HepG2 (cell line): ENCODE measurements around the gene PTCD1. TPM values are rescaled to one million over a fixed set of nuclear protein-coding genes. Genes with fewer than 3 reads are reported as not detected.

Experiments
- ADNP ChIP-seq: sonication (generic); formaldehyde crosslinking; IDR thresholded peaks from 2 replicates; pipeline ENCODE4 v1.4.0; 2020; ENCODE audit warnings: missing genetic modification reagents
- CBFB ChIP-seq: sonication (generic); formaldehyde crosslinking; IDR thresholded peaks from 2 replicates; pipeline ENCODE4 v1.4.0; 2020; ENCODE audit warnings: missing genetic modification reagents
- CHD2 ChIP-seq: IDR thresholded peaks from 2 replicates; pipeline ENCODE4 v1.6.1; 2011; ENCODE audit warnings: low read depth, low read length, improper control_type of control experiment
- MLX ChIP-seq: IDR thresholded peaks from 2 replicates; pipeline ENCODE4 v1.6.1; 2016
- MTA3 ChIP-seq: sonication (generic); formaldehyde crosslinking; IDR thresholded peaks from 2 replicates; pipeline ENCODE4 v1.4.0; 2020; ENCODE audit warnings: missing genetic modification reagents
- NFRKB ChIP-seq: fragments of 450-650 bp; IDR thresholded peaks from 2 replicates; pipeline ENCODE4 v1.6.1; 2017
- PBX3 ChIP-seq: sonication (generic); formaldehyde crosslinking; IDR thresholded peaks from 2 replicates; pipeline ENCODE4 v1.8.1; 2023; ENCODE audit warnings: missing genetic modification reagents, inconsistent platforms, borderline replicate concordance
- SMARCC2 ChIP-seq: fragments of 450-650 bp; IDR thresholded peaks from 2 replicates; pipeline ENCODE4 v1.6.1; 2017; ENCODE audit warnings: antibody characterized with exemption, mild to moderate bottlenecking
- SYNCRIP ChIP-seq: fragments of 200-400 bp; formaldehyde crosslinking; IDR thresholded peaks from 2 replicates; pipeline ENCODE4 v1.6.1; 2018; ENCODE audit warnings: mild to moderate bottlenecking, low read depth, low read length; ENCODE audit not compliant: insufficient read depth
- TEF ChIP-seq: sonication (generic); formaldehyde crosslinking; IDR thresholded peaks from 2 replicates; pipeline ENCODE4 v1.5.0; 2020; ENCODE audit warnings: missing genetic modification reagents
- ZBTB20 ChIP-seq: sonication (generic); formaldehyde crosslinking; IDR thresholded peaks from 2 replicates; pipeline ENCODE4 v1.8.1; 2023; ENCODE audit warnings: missing genetic modification reagents, low read depth, mild to moderate bottlenecking, borderline replicate concordance
- ZEB1 ChIP-seq: IDR thresholded peaks from 2 replicates; pipeline ENCODE4 v1.6.1; 2012; ENCODE audit warnings: mild to moderate bottlenecking, low read depth, inconsistent platforms; ENCODE audit not compliant: insufficient replicate concordance
- ZNF432 ChIP-seq: sonication (generic); formaldehyde crosslinking; IDR thresholded peaks from 2 replicates; pipeline ENCODE4 v1.5.0; 2020; ENCODE audit warnings: missing genetic modification reagents, mild to moderate bottlenecking, borderline replicate concordance
- ZNF547 ChIP-seq: sonication (generic); formaldehyde crosslinking; IDR thresholded peaks from 2 replicates; pipeline ENCODE4 v1.5.1; 2020; ENCODE audit warnings: mild to moderate bottlenecking, missing genetic modification reagents
- ZNF570 ChIP-seq: sonication (generic); formaldehyde crosslinking; IDR thresholded peaks from 2 replicates; pipeline ENCODE4 v1.4.0; 2020; ENCODE audit warnings: mild to moderate bottlenecking, missing genetic modification reagents, borderline replicate concordance
- ZNF761 ChIP-seq: sonication (generic); formaldehyde crosslinking; conservative IDR thresholded peaks from 2 replicates; pipeline ENCODE4 v1.4.0; 2020; ENCODE audit warnings: mild to moderate bottlenecking, missing genetic modification reagents
- ZNF841 ChIP-seq: sonication (generic); formaldehyde crosslinking; IDR thresholded peaks from 2 replicates; pipeline ENCODE4 v1.8.1; 2023; ENCODE audit warnings: missing genetic modification reagents, borderline replicate concordance
- polyA plus RNA-seq, 8 experiments: library from polyadenylated mRNA; depleted of rRNA in 3 of 8; stranded (reverse) in 7 of 8; unstranded in 1 of 8; fragments of >200 nt; fragmentation: Illumina TruSeq in 4 of 8; extraction: Trizol in 4 of 8; gene quantifications; 2 replicates each; pipeline versions ENCODE4 v1.2.1 to v1.2.3, GENCODE V29; 2011 to 2016; ENCODE audit warnings: low read depth in 4 of 8, missing spikeins in 1 of 8, mixed read lengths in 1 of 8; ENCODE audit not compliant: insufficient read depth in 1 of 8
- total RNA-seq, 5 experiments: library from RNA; depleted of rRNA; stranded (reverse); fragments of >200 nt; fragmentation: Illumina TruSeq; extraction: Trizol; gene quantifications; 2 replicates each; pipeline ENCODE4 v1.2.3, GENCODE V29; 2016; ENCODE audit warnings: low read depth in 1 of 5
- TF ChIP-seq, protein P1 (sequence below): sonication (generic); formaldehyde crosslinking; IDR thresholded peaks from 2 replicates; pipeline ENCODE4 v1.5.0; 2020; ENCODE audit warnings: missing genetic modification reagents
- TF ChIP-seq, protein P2 (sequence below): sonication (generic); formaldehyde crosslinking; IDR thresholded peaks from 2 replicates; pipeline ENCODE4 v1.8.0; 2022; ENCODE audit warnings: mild to moderate bottlenecking, missing genetic modification reagents, moderate library complexity
- TF ChIP-seq, protein P3 (sequence below): sonication (generic); formaldehyde crosslinking; conservative IDR thresholded peaks from 2 replicates; pipeline ENCODE4 v1.8.0; 2022; ENCODE audit warnings: mild to moderate bottlenecking, moderate library complexity, missing genetic modification reagents
- TF ChIP-seq, protein P4 (sequence below): sonication (generic); formaldehyde crosslinking; IDR thresholded peaks from 2 replicates; pipeline ENCODE4 v1.4.0; 2020; ENCODE audit warnings: low read depth, mild to moderate bottlenecking, missing genetic modification reagents
- TF ChIP-seq, protein P5 (sequence below): sonication (generic); formaldehyde crosslinking; IDR thresholded peaks from 2 replicates; pipeline ENCODE4 v1.4.0; 2020; ENCODE audit warnings: mild to moderate bottlenecking, missing genetic modification reagents

PTCD1 gene
- total and polyA plus RNA-seq, 2 of the 13 experiments (the other 11 are each of a cell fraction or from before 2014, with no cell fraction given): 3.0 to 8.4 TPM

DNA sequence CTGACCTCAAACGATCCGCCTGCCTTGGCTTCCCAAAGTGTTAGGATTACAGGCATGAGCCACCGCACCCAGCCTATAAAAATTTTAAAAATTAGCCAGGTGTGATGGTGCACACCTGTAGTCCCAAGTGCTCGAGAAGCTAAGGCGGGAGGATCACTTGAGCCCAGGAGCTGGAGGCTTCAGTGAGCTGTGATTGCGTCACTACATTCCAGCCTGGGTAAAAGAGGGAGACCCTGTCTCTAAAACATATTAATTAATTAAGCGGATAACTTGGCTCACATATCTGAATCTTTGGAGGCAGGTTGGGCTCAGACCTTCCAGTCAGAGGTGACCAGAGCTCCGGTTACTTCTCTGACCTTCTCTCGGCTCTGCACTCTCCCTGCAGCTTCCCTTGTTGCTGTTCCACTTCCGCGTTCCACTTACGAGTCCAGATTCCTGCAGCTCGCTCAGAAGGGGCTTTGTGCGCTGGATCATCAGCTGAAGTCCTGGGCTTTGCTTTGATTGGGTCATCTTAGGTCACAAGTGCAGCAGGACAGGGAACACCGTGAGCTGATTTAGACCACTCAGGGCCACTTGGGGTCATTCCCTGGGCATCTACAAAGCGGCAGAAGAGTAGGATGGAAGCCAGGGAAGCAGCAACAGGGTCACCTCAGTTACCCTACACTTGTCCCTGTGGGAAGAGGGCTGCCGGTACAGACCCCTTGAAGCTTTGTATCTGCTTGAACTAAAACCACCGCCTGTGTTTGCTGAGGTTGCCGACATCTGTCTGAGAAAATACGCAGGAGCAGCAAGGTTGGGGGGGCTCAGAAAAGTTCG, 66.1 kb downstream of the PTCD1 start (continued):
- TF ChIP-seq PBX3 (no peak), TEF (CRISPR knock-in tag) (no peak), ADNP (CRISPR knock-in tag) (no peak), ZNF432 (CRISPR knock-in tag) (no peak), CHD2 (no peak), ZNF570 (no peak), MTA3 (CRISPR knock-in tag) (no peak), ZBTB20 (CRISPR knock-in tag) (no peak), ZNF761 (CRISPR knock-in tag) (peak; percentile 74; the same call in 1 of the 2 replicates), NFRKB (no peak), SMARCC2 (no peak), ZEB1 (peak; percentile 84), CBFB (CRISPR knock-in tag) (peak; percentile 37; the same call in 1 of the 2 replicates), ZNF841 (CRISPR knock-in tag) (no peak), MLX (no peak), ZNF547 (no peak), SYNCRIP (no peak)
- TF ChIP-seq, protein P1, sequence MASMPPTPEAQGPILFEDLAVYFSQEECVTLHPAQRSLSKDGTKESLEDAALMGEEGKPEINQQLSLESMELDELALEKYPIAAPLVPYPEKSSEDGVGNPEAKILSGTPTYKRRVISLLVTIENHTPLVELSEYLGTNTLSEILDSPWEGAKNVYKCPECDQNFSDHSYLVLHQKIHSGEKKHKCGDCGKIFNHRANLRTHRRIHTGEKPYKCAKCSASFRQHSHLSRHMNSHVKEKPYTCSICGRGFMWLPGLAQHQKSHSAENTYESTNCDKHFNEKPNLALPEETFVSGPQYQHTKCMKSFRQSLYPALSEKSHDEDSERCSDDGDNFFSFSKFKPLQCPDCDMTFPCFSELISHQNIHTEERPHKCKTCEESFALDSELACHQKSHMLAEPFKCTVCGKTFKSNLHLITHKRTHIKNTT (CRISPR knock-in tag): no peak
- TF ChIP-seq, protein P2, sequence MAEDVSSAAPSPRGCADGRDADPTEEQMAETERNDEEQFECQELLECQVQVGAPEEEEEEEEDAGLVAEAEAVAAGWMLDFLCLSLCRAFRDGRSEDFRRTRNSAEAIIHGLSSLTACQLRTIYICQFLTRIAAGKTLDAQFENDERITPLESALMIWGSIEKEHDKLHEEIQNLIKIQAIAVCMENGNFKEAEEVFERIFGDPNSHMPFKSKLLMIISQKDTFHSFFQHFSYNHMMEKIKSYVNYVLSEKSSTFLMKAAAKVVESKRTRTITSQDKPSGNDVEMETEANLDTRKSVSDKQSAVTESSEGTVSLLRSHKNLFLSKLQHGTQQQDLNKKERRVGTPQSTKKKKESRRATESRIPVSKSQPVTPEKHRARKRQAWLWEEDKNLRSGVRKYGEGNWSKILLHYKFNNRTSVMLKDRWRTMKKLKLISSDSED (CRISPR knock-in tag): no peak
- TF ChIP-seq, protein P3, sequence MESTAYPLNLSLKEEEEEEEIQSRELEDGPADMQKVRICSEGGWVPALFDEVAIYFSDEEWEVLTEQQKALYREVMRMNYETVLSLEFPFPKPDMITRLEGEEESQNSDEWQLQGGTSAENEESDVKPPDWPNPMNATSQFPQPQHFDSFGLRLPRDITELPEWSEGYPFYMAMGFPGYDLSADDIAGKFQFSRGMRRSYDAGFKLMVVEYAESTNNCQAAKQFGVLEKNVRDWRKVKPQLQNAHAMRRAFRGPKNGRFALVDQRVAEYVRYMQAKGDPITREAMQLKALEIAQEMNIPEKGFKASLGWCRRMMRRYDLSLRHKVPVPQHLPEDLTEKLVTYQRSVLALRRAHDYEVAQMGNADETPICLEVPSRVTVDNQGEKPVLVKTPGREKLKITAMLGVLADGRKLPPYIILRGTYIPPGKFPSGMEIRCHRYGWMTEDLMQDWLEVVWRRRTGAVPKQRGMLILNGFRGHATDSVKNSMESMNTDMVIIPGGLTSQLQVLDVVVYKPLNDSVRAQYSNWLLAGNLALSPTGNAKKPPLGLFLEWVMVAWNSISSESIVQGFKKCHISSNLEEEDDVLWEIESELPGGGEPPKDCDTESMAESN (CRISPR knock-in tag): 0 out of 2 replicates have a peak, but pooled peaks have one; percentile 47
- TF ChIP-seq, protein P4, sequence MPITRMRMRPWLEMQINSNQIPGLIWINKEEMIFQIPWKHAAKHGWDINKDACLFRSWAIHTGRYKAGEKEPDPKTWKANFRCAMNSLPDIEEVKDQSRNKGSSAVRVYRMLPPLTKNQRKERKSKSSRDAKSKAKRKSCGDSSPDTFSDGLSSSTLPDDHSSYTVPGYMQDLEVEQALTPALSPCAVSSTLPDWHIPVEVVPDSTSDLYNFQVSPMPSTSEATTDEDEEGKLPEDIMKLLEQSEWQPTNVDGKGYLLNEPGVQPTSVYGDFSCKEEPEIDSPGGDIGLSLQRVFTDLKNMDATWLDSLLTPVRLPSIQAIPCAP (CRISPR knock-in tag): no peak
- TF ChIP-seq, protein P5, sequence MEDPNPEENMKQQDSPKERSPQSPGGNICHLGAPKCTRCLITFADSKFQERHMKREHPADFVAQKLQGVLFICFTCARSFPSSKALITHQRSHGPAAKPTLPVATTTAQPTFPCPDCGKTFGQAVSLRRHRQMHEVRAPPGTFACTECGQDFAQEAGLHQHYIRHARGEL (CRISPR knock-in tag): no peak
